Measurements from ENCODE around the gene NT5C2.
"Not testable (repeated sequence)": the region's sequence is repeated elsewhere in the genome, so short reads cannot be mapped to it uniquely, and the experiment has no call there.

The NT5C2 gene

GRCh38 chr10:103163766-103164403 is 29.2 kb downstream of the NT5C2 start:
- DNase-seq (ENCODE audit: low read depth in 2 of 2) = not testable (repeated sequence)

- DNase-seq (ENCODE audit: low read depth in 2 of 2) = no peak
These were observed 35.8 kb downstream of the NT5C2 start for GRCh38 chr10:103157246-103157645.

- DNase-seq (ENCODE audit: low read depth in 2 of 2) = no peak
These were observed 37.5 kb downstream of the NT5C2 start for GRCh38 chr10:103155471-103156085.

- DNase-seq (ENCODE audit: low read depth in 2 of 2) = no peak
These were observed 38.4 kb downstream of the NT5C2 start for GRCh38 chr10:103154521-103155299.

GRCh38 chr10:103153302-103154197 is 39.5 kb downstream of the NT5C2 start:
- DNase-seq (ENCODE audit: low read depth in 2 of 2) = no peak

GRCh38 chr10:103149991-103150622 is 43.0 kb downstream of the NT5C2 start:
- no peak for DNase-seq (ENCODE audit: low read depth in 2 of 2)

GRCh38 chr10:103147645-103148044 is 45.4 kb downstream of the NT5C2 start:
- no peak for DNase-seq (ENCODE audit: low read depth in 2 of 2)

GRCh38 chr10:103145860-103146466 is 47.1 kb downstream of the NT5C2 start:
- DNase-seq (ENCODE audit: low read depth in 2 of 2) = no peak

- DNase-seq (ENCODE audit: low read depth in 2 of 2) = no peak
These were observed 48.0 kb downstream of the NT5C2 start for GRCh38 chr10:103145046-103145445.

GRCh38 chr10:103144041-103144440 is 49.0 kb downstream of the NT5C2 start:
- DNase-seq (ENCODE audit: low read depth in 2 of 2) = no peak

- DNase-seq (ENCODE audit: low read depth in 2 of 2) = not testable (repeated sequence)
These were observed 49.4 kb downstream of the NT5C2 start for GRCh38 chr10:103143641-103144040.

- DNase-seq (ENCODE audit: low read depth in 2 of 2) = no peak
These were observed 51.1 kb downstream of the NT5C2 start for GRCh38 chr10:103141950-103142349.

- DNase-seq (ENCODE audit: low read depth in 2 of 2) = no peak
These were observed 52.6 kb downstream of the NT5C2 start for GRCh38 chr10:103140469-103140868.

- DNase-seq (ENCODE audit: low read depth in 2 of 2) = no peak
These were observed 53.3 kb downstream of the NT5C2 start for GRCh38 chr10:103139803-103140202.

GRCh38 chr10:103135168-103135567 is 57.9 kb downstream of the NT5C2 start:
- DNase-seq (ENCODE audit: low read depth in 2 of 2) = not testable (repeated sequence)

GRCh38 chr10:103130910-103131309 is 62.2 kb downstream of the NT5C2 start:
- DNase-seq (ENCODE audit: low read depth in 2 of 2) = no peak

GRCh38 chr10:103130180-103130579 is 62.9 kb downstream of the NT5C2 start:
- DNase-seq (ENCODE audit: low read depth in 2 of 2) = not testable (repeated sequence)

- no peak for DNase-seq (ENCODE audit: low read depth in 2 of 2)
These were observed 65.8 kb downstream of the NT5C2 start for GRCh38 chr10:103127241-103127640.

- no peak for DNase-seq (ENCODE audit: low read depth in 2 of 2)
These were observed 67.5 kb downstream of the NT5C2 start for GRCh38 chr10:103125323-103126267.

Measured in stimulated activated CD4-positive, alpha-beta T cell treated with anti-CD3 and anti-CD28 coated beads, Interleukin-1b, Interleukin-23, amount 100 ng/mL, for 1 hour (primary cell).